Measurements from ENCODE around the gene COX15. TPM values are rescaled to one million over a fixed set of nuclear protein-coding genes. Genes with fewer than 3 reads are reported as not detected.
"Not testable (repeated sequence)": the region's sequence is repeated elsewhere in the genome, so short reads cannot be mapped to it uniquely, and the experiment has no call there.

COX15 gene
- total RNA-seq, 1 donor from 2014 or later = 33.2 TPM

DNA sequence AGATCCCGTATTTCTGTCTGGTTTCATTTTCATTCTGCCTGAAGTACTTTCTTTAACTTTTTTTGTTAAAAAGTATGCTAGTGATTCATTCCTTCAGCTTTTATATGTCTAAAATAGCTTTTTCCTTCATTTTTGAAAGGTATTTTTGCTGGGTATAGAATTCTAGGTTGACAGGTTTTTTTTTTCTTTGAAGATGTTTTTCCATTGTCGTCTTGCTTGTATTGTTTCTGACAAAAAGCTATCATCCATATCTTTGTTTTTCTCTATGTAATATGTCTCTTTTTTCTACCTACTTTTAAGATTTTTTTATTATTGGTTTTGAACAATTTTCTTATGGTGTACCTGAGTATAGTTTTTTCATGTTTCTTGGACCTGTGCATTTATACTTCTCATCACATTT lies 8.3 kb upstream of the COX15 start:
- TF ChIP-seq, protein P1, sequence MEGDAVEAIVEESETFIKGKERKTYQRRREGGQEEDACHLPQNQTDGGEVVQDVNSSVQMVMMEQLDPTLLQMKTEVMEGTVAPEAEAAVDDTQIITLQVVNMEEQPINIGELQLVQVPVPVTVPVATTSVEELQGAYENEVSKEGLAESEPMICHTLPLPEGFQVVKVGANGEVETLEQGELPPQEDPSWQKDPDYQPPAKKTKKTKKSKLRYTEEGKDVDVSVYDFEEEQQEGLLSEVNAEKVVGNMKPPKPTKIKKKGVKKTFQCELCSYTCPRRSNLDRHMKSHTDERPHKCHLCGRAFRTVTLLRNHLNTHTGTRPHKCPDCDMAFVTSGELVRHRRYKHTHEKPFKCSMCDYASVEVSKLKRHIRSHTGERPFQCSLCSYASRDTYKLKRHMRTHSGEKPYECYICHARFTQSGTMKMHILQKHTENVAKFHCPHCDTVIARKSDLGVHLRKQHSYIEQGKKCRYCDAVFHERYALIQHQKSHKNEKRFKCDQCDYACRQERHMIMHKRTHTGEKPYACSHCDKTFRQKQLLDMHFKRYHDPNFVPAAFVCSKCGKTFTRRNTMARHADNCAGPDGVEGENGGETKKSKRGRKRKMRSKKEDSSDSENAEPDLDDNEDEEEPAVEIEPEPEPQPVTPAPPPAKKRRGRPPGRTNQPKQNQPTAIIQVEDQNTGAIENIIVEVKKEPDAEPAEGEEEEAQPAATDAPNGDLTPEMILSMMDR (IDR thresholded peaks at IDR 0.05; ENCODE audit: insufficient read depth, low read length, severe bottlenecking) = no peak
- no peak for FAIRE-seq
- H3K4me3 ChIP-seq (ENCODE audit: low read depth, low read length) = no peak overlapping the region
- DNase-seq (ENCODE audit: low read depth) = no peak
- H3K36me3 ChIP-seq (ENCODE audit: control insufficient read depth, insufficient read depth, low read length) = peaks cover 15% of the 10 kb centered on the region
- no peaks in the 10 kb centered on the region for H3K27me3 ChIP-seq (ENCODE audit: control insufficient read depth, insufficient read depth, low read length)

DNA sequence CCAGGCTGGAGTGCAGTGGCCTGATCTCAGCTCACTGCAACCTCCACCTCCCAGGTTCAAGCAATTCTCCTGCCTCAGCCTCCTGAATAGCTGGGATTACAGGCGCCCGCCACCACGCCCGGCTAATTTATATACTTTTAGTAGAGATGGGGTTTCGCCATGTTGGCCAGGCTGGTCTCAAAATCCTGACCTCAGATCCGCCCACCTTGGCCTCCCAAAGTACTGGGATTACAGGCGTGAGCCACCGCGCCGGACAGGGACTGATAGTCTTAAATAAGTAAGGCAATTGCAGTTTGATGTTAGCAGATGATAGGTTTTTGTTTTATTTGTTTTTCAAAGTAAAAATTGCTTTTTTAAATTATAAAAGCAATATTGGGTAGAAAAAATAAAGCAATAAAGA lies 2.2 kb upstream of the COX15 start:
- FAIRE-seq; DNase-seq (ENCODE audit: low read depth): not testable (repeated sequence)

DNA sequence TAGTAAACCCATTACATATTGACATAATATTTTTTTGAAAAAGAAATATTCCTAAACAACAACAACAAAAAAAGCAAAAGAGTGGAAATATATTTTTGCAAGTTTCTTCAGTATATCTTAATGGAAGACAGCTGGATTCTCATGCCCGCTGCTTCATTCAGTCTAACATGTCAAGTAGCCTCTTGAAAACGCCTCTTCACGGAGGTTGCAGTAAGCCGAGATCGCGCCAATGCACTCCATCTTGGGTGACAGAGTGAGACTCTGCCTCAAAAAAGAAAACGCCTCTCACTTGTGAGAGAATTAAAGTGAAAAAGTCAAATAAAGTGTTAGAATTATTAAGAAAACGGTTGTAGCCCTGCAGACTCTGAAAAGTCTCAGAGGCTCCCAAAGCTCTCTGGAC lies 1.4 kb upstream of the COX15 start:
- DNase-seq (ENCODE audit: low read depth) (peak; percentile 8), FAIRE-seq (no peak)
- Histone ChIP-seq H3K36me3 (ENCODE audit: control insufficient read depth, insufficient read depth, low read length) (peaks cover 5% of the 10 kb centered on the region), H3K27me3 (ENCODE audit: control insufficient read depth, insufficient read depth, low read length) (no peaks in the 10 kb centered on the region), H3K4me3 (ENCODE audit: low read depth, low read length) (peak overlapping the region; percentile 13)
- TF ChIP-seq, protein P1 (IDR thresholded peaks at IDR 0.05; ENCODE audit: insufficient read depth, low read length, severe bottlenecking) = no peak

More for the DNA sequence above, 2.2 kb upstream of the COX15 start:
- not testable (repeated sequence) for H3K4me3 ChIP-seq (ENCODE audit: low read depth, low read length); H3K36me3 ChIP-seq (ENCODE audit: control insufficient read depth, insufficient read depth, low read length); H3K27me3 ChIP-seq (ENCODE audit: control insufficient read depth, insufficient read depth, low read length)

DNA sequence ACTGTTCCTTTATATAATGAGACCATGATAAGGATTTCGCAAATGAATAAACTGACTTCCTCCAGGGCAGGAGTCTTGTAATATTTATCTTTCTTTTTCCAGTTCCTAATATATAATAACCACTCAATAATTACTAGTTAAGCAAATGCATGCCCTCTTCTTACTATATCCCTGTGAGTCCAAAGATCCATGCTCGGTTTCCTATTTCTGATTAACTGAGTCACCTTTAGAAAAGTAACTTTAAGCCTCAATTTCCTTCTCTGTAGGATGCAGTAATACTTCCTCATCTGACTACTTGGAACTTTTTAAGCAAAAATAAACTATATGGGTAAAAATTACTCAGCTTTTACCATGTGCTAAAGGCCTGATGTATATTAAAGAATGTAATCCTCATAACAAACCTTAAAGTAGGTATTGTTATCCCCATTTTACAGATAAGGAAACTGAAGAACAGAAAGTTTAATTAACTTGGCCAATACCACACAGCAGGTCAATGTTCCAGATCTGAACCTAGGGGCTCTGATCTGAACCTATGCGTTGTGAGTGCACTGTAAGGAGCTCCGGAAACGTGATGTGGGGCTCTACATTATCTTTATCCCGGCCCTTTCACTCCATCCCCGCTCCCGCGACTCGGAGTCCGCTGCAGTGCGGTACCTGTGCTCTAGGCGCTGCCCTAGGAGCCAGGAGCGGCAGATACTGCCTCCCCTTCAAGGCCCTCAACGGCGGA lies 458 bp downstream of the COX15 start:
- H3K36me3 ChIP-seq (ENCODE audit: control insufficient read depth, insufficient read depth, low read length) = peaks cover 4% of the 10 kb centered on the region
- no peaks in the 10 kb centered on the region for H3K27me3 ChIP-seq (ENCODE audit: control insufficient read depth, insufficient read depth, low read length)
- H3K4me3 ChIP-seq (ENCODE audit: low read depth, low read length) = peak overlapping the region; percentile 71
- DNase-seq (ENCODE audit: low read depth) (peak; percentile 22), FAIRE-seq (no peak)
- TF ChIP-seq, protein P1 (IDR thresholded peaks at IDR 0.05; ENCODE audit: insufficient read depth, low read length, severe bottlenecking) = peak; percentile 13

DNA sequence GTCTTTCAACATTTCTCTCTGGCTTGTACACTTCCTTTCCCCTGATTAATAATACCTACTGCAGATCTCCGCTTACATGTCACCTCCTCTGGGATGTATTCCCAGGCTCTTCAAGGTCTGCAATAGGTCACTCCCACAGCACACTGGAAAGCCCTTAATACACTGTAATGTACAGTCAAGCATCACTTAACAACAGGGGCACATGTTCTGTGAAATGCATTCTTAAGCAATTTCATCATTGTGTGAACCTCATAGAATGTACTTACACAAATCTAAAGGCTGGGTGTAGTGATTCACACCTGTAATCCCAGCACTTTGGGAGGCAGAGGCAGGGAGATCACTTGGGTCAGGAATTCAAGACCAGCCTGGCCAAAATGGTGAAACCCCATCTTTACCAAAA lies 1.9 kb downstream of the COX15 start:
- DNase-seq (ENCODE audit: low read depth) (peak; percentile 87), FAIRE-seq (no peak)
- TF ChIP-seq, protein P1 (IDR thresholded peaks at IDR 0.05; ENCODE audit: insufficient read depth, low read length, severe bottlenecking) = no peak
- Histone ChIP-seq H3K4me3 (ENCODE audit: low read depth, low read length) (no peak overlapping the region), H3K27me3 (ENCODE audit: control insufficient read depth, insufficient read depth, low read length) (no peaks in the 10 kb centered on the region), H3K36me3 (ENCODE audit: control insufficient read depth, insufficient read depth, low read length) (peaks cover 4% of the 10 kb centered on the region)

DNA sequence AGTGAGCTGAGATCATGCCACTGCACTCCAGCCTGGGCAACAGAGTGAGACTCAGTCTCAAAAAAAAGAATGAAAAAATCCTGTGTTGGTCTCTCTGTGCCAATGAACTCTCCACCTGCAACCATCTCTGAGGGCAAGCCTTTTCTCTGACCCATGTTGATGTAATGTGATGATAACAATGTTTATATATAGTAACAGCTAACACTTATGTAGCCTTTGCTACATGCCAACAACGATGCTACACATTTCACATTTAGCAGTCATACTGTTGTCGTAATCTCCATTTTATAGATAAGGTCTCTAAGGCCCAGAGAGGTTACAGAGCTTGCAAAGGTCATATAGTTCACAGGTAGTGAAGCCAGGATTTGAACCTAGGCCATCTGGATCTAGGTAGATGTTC lies 11.5 kb downstream of the COX15 start:
- Histone ChIP-seq H3K36me3 (ENCODE audit: control insufficient read depth, insufficient read depth, low read length) (peaks cover 14% of the 10 kb centered on the region), H3K27me3 (ENCODE audit: control insufficient read depth, insufficient read depth, low read length) (no peaks in the 10 kb centered on the region), H3K4me3 (ENCODE audit: low read depth, low read length) (no peak overlapping the region)
- DNase-seq (ENCODE audit: low read depth) (no peak), FAIRE-seq (no peak)
- TF ChIP-seq, protein P1 (IDR thresholded peaks at IDR 0.05; ENCODE audit: insufficient read depth, low read length, severe bottlenecking) = no peak
